Upper lobe of left lung (tissue), 6 donors: ENCODE results near the gene ADGB. TPM values are rescaled to one million over a fixed set of nuclear protein-coding genes. Genes with fewer than 3 reads are reported as not detected.

ENCODE experiments used
- ATAC-seq, 2 donors: fragments of 200-7000 bp; cut with Tn5 transposase; one replicate each; pipeline ENCODE4 v1.9.1; 2022; ENCODE audit warnings: mild to moderate bottlenecking in 2 of 2, moderate library complexity in 2 of 2; ENCODE audit not compliant: low FRiP score in 2 of 2
- DNase-seq, 2 donors: peaks; one replicate each; pipeline ENCODE4 v3.0.0-alpha.2; 2019 to 2020
- H3K27ac ChIP-seq, 4 donors: fragments of 200-600 bp; sonication (generic); one replicate each; pipeline ENCODE4 v1.5.1; 2016 to 2019
- H3K27me3 ChIP-seq, 4 donors: fragments of 200-600 bp; sonication (generic); one replicate each; pipeline ENCODE4 v1.5.1; 2017 to 2019
- H3K36me3 ChIP-seq, 4 donors: fragments of 200-600 bp; sonication (generic); one replicate each; pipeline ENCODE4 v1.5.1; 2016 to 2019
- H3K4me1 ChIP-seq, 4 donors: fragments of 200-600 bp; sonication (generic); one replicate each; pipeline ENCODE4 v1.5.1; 2018 to 2019
- H3K4me3 ChIP-seq, 4 donors: fragments of 200-600 bp; sonication (generic); one replicate each; pipeline ENCODE4 v1.5.1; 2017 to 2019; ENCODE audit warnings: mild to moderate bottlenecking in 2 of 4, moderate library complexity in 1 of 4
- H3K9me3 ChIP-seq, 4 donors: fragments of 200-600 bp; sonication (generic); one replicate each; pipeline ENCODE4 v1.5.1; 2018 to 2019
- EP300 ChIP-seq, 4 donors: sonication (generic); formaldehyde crosslinking; IDR thresholded peaks; one replicate each; pipeline ENCODE4 v1.5.1; 2017; ENCODE audit warnings: antibody characterized with exemption in 4 of 4, control low read depth in 2 of 4
- POLR2A ChIP-seq, 4 donors: fragments of 450-650 bp; IDR thresholded peaks; one replicate each; pipeline ENCODE4 v1.5.1; 2016 to 2017; ENCODE audit warnings: antibody characterized with exemption in 4 of 4, mild to moderate bottlenecking in 2 of 4
- POLR2AphosphoS5 ChIP-seq, 2 donors: sonication (generic); formaldehyde crosslinking; IDR thresholded peaks; one replicate each; pipeline ENCODE4 v1.5.1; 2017; ENCODE audit warnings: antibody characterized with exemption in 2 of 2
- WGBS, 2 donors: methylation state at CpG; one replicate each; pipeline ENCODE4 v1.1.5; 2017 to 2018; 5-methylcytosine and 5-hydroxymethylcytosine counted together
- total RNA-seq, 6 donors: library from RNA; depleted of rRNA in 4 of 6; stranded (reverse); fragments of >200 nt in 4 of 6; gene quantifications; one replicate each; pipeline versions ENCODE4 v1.1.0 to v1.2.1, GENCODE V29; 2016 to 2021
- TF ChIP-seq, protein P1 (sequence below), 6 experiments: fragments of 450-650 bp in 4 of 6; fragments of 200-600 bp in 2 of 6; sonication (generic) in 2 of 6; IDR thresholded peaks; one replicate each; pipeline ENCODE4 v1.5.1; 2016 to 2019; ENCODE audit warnings: antibody characterized with exemption in 6 of 6
- donor health status: DM: no; HTN: no; CAD: no; lungs with moderate emphysema.
- donor health status: DM: no; HTN: yes; CAD: no; lungs with severe emphysema.

The ADGB gene
- total RNA-seq, 6 donors from 2014 or later: 0.31 to 34.6 (median 6.2) TPM

DNA sequence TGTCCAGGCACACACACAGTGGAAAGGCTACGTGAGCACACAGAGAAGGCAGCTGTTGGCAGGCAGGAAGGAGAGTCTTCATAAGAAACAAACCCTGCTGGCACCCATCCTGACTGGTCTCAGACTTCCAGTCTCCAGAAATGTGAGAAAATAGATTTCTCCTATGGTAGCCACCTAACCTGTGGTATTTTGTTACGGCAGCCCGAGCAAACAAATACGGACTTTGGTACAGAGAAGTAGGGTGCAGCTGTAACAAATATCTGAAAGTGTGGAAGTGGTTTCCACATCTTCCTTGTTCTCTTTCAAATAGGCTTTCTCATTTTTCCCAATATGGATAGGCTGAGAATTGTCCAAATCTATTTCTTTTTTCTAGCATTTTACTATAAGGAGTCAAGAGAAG lies 94.6 kb downstream of the ADGB start:
- Histone ChIP-seq H3K4me3 (no peak overlapping the region), H3K36me3 (no peaks in the 10 kb centered on the region), H3K4me1 (no peaks in the 10 kb centered on the region), H3K27ac (no peak overlapping the region), H3K27me3 (no peaks in the 10 kb centered on the region), H3K9me3 (no peaks in the 10 kb centered on the region)
- DNase-seq (no peak), ATAC-seq (no peak)
- WGBS, 2 donors: 81 to 88% methylated on average over 4 of the region's 4 CpGs
- TF ChIP-seq, protein P1, sequence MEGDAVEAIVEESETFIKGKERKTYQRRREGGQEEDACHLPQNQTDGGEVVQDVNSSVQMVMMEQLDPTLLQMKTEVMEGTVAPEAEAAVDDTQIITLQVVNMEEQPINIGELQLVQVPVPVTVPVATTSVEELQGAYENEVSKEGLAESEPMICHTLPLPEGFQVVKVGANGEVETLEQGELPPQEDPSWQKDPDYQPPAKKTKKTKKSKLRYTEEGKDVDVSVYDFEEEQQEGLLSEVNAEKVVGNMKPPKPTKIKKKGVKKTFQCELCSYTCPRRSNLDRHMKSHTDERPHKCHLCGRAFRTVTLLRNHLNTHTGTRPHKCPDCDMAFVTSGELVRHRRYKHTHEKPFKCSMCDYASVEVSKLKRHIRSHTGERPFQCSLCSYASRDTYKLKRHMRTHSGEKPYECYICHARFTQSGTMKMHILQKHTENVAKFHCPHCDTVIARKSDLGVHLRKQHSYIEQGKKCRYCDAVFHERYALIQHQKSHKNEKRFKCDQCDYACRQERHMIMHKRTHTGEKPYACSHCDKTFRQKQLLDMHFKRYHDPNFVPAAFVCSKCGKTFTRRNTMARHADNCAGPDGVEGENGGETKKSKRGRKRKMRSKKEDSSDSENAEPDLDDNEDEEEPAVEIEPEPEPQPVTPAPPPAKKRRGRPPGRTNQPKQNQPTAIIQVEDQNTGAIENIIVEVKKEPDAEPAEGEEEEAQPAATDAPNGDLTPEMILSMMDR (IDR thresholded peaks at IDR 0.05): no peak
- TF ChIP-seq EP300 (IDR thresholded peaks at IDR 0.05) (no peak), POLR2AphosphoS5 (IDR thresholded peaks at IDR 0.05) (no peak), POLR2A (IDR thresholded peaks at IDR 0.05) (no peak)

DNA sequence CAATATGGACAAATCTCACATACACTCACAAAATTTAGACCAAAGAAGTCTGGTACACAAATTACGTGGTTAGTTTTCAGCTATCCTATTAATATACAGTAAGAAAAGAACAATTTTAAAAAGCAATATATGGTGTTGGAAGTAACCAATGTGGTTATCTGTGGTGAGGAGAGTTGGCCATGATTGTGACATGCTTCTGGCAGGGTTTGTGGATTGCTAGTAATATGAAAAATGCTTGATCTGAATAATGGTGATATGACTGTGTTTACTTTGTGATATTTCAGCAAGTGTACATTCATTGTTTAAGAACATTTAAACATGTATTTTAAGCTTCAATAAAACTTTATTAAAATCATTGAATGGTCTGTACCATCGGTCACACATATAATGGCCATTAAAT lies 99.1 kb downstream of the ADGB start:
- H3K36me3 ChIP-seq: no peaks in the 10 kb centered on the region
- TF ChIP-seq POLR2AphosphoS5 (IDR thresholded peaks at IDR 0.05) (no peak), POLR2A (IDR thresholded peaks at IDR 0.05) (no peak), EP300 (IDR thresholded peaks at IDR 0.05) (no peak)
- TF ChIP-seq, protein P1 (IDR thresholded peaks at IDR 0.05): no peak
- ATAC-seq (no peak), DNase-seq (no peak)
- no peak overlapping the region for H3K4me3 ChIP-seq
- H3K9me3 ChIP-seq: no peaks in the 10 kb centered on the region
- no peak overlapping the region for H3K27ac ChIP-seq
- H3K4me1 ChIP-seq: peaks cover 0 to 3% (median 0%) of the 10 kb centered on the region in 4 donors
- WGBS, 2 donors: 83 to 88% methylated on average over 2 of the region's 2 CpGs
- no peaks in the 10 kb centered on the region for H3K27me3 ChIP-seq

DNA sequence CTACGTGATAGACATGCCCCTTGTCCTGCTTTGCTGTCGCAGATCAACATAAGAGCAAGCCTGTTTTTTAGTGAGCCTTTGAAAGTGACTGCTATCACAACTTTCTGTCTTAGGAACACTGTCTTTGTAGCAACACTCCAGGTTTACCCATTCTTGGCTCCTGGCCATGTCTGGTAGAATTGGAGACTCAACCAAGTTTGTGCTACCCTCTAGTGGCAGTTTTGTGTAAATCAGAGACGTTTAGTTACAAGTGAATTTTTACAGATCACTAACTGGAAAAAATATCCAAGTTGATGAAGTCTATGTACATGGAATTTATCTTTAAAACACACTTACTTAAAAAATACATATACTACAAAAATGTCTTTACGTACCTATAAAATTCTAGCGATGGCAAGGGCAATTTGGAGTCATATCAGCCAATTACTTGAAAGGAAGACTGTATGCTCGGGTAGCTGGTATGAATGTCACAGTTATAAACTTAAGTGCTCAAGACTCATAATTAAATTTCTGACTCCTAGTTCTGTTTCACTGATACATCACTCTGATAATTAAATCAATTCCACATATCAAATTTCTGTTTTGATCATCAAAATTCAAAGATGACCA lies 101.4 kb downstream of the ADGB start:
- Histone ChIP-seq H3K36me3 (no peaks in the 10 kb centered on the region), H3K9me3 (no peaks in the 10 kb centered on the region), H3K4me1 (peaks cover 0 to 3% (median 0%) of the 10 kb centered on the region in 4 donors), H3K27ac (no peak overlapping the region), H3K27me3 (no peaks in the 10 kb centered on the region), H3K4me3 (no peak overlapping the region)
- WGBS, 2 donors: 27 to 28% methylated on average over 6 of the region's 6 CpGs
- ATAC-seq: peak; percentile 75 to 89
- TF ChIP-seq, protein P1 (IDR thresholded peaks at IDR 0.05): peak; percentile 43 to 81 (median 74)
- TF ChIP-seq POLR2AphosphoS5 (IDR thresholded peaks at IDR 0.05) (no peak), POLR2A (IDR thresholded peaks at IDR 0.05) (no peak), EP300 (IDR thresholded peaks at IDR 0.05) (no peak)
- DNase-seq: peak in 1 of 2 donors; percentile 81

DNA sequence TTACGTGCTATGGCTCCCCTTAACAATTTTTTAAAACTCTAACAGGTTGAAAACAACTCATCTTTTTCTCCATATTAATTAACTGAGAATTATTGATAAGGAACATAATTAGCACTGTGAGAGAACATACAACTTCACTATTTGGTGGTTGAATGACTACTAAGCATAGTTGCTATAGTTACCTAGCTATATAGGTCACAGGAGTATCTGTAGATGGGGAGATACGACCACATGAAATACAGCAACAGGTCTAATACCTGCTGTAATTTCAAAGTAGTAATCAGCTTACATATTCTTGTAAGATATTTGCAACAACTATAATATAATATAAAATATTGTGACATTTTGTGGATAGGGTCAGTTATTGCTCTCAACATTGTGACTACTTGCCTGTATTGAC lies 102.9 kb downstream of the ADGB start:
- Histone ChIP-seq H3K27me3 (no peaks in the 10 kb centered on the region), H3K9me3 (no peaks in the 10 kb centered on the region), H3K27ac (no peak overlapping the region), H3K4me1 (peaks cover 0 to 3% (median 0%) of the 10 kb centered on the region in 4 donors), H3K36me3 (no peaks in the 10 kb centered on the region), H3K4me3 (no peak overlapping the region)
- no peak for ATAC-seq
- no peak for TF ChIP-seq POLR2A (IDR thresholded peaks at IDR 0.05)
- TF ChIP-seq POLR2AphosphoS5 (IDR thresholded peaks at IDR 0.05): no peak
- TF ChIP-seq, protein P1 (IDR thresholded peaks at IDR 0.05): no peak
- TF ChIP-seq EP300 (IDR thresholded peaks at IDR 0.05): no peak
- 75 to 77% methylated on average over 2 of the region's 2 CpGs for WGBS, 2 donors
- no peak for DNase-seq

DNA sequence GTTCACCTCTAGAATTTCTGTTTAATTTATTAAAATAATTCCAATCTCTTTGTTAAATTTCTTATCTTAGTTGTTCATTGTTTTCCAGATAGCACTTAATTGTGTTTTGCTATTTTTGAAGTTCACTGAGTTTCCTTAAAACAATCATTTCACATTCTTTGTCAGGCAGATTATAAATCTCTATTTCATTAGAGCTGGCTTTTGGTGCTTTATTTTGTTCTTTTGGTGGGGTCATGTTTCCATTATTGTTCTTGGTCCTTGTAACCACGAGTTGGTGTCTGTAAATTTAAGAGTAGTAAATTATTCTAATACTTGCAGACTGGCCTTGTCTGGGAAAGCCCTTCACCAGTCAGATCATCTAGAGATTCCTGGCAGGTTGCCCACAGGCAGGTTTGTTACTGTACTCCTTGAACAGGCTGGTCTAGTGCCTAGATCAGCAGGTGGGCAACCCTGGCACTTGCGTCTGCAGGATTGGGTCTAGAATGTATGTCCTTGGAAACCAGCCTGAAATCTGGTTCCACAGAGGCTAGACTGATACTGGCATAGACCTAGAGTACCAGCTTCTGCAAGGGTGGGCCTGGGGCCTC lies 110.4 kb downstream of the ADGB start:
- Histone ChIP-seq H3K4me1 (no peaks in the 10 kb centered on the region), H3K4me3 (no peak overlapping the region), H3K27ac (no peak overlapping the region), H3K36me3 (no peaks in the 10 kb centered on the region), H3K9me3 (no peaks in the 10 kb centered on the region), H3K27me3 (no peaks in the 10 kb centered on the region)
- ATAC-seq (no peak), DNase-seq (no peak)
- WGBS, 2 donors: 51 to 70% methylated on average over 2 of the region's 2 CpGs
- TF ChIP-seq POLR2A (IDR thresholded peaks at IDR 0.05) (no peak), POLR2AphosphoS5 (IDR thresholded peaks at IDR 0.05) (no peak), EP300 (IDR thresholded peaks at IDR 0.05) (no peak)
- TF ChIP-seq, protein P1 (IDR thresholded peaks at IDR 0.05): no peak
